HepG2 (cell line): Measurements from ENCODE around the gene CSNK1D. TPM values are rescaled to one million over a fixed set of nuclear protein-coding genes. Genes with fewer than 3 reads are reported as not detected.

ENCODE experiments used
- CEBPZ ChIP-seq: IDR thresholded peaks from 2 replicates; pipeline ENCODE4 v1.6.1; 2012; ENCODE audit warnings: low read length, improper control_type of control experiment
- ETV5 ChIP-seq: IDR thresholded peaks from 2 replicates; pipeline ENCODE4 v1.6.1; 2018; ENCODE audit warnings: missing biosample characterization, missing genetic modification reagents, inconsistent platforms, borderline replicate concordance
- PLSCR1 ChIP-seq: sonication (generic); formaldehyde crosslinking; IDR thresholded peaks from 2 replicates; pipeline ENCODE4 v1.5.0; 2020; ENCODE audit warnings: missing genetic modification reagents, mild to moderate bottlenecking, borderline replicate concordance
- POGZ ChIP-seq: sonication (generic); formaldehyde crosslinking; IDR thresholded peaks from 2 replicates; pipeline ENCODE4 v1.4.0; 2020; ENCODE audit warnings: mild to moderate bottlenecking, missing genetic modification reagents
- PRDM10 ChIP-seq: sonication (generic); formaldehyde crosslinking; IDR thresholded peaks from 2 replicates; pipeline ENCODE4 v1.4.0; 2020; ENCODE audit warnings: low read depth, missing genetic modification reagents
- RARA ChIP-seq: IDR thresholded peaks from 2 replicates; pipeline ENCODE4 v1.6.1; 2016; ENCODE audit warnings: missing genetic modification reagents, missing compliant biosample characterization
- RELA ChIP-seq: sonication (generic); formaldehyde crosslinking; IDR thresholded peaks from 2 replicates; pipeline ENCODE4 v1.4.0; 2020; ENCODE audit warnings: missing genetic modification reagents
- RNF219 ChIP-seq: sonication (generic); formaldehyde crosslinking; IDR thresholded peaks from 2 replicates; pipeline ENCODE4 v1.5.0; 2020; ENCODE audit warnings: mild to moderate bottlenecking, missing genetic modification reagents
- SALL1 ChIP-seq: sonication (generic); formaldehyde crosslinking; IDR thresholded peaks from 2 replicates; pipeline ENCODE4 v1.8.0; 2022; ENCODE audit warnings: mild to moderate bottlenecking, missing genetic modification reagents
- SMC3 ChIP-seq: IDR thresholded peaks from 2 replicates; pipeline ENCODE4 v1.6.1; 2011; ENCODE audit warnings: low read length, improper control_type of control experiment
- THYN1 ChIP-seq: sonication (generic); formaldehyde crosslinking; IDR thresholded peaks from 2 replicates; pipeline ENCODE4 v1.8.1; 2023; ENCODE audit warnings: low read depth, mild to moderate bottlenecking, moderate library complexity, missing genetic modification reagents, borderline replicate concordance
- ZFP1 ChIP-seq: IDR thresholded peaks from 2 replicates; pipeline ENCODE4 v1.6.1; 2016
- ZKSCAN8 ChIP-seq: IDR thresholded peaks from 2 replicates; pipeline ENCODE4 v1.6.1; 2016; ENCODE audit warnings: borderline replicate concordance, missing genetic modification reagents, missing compliant biosample characterization
- ZNF263 ChIP-seq: sonication (generic); formaldehyde crosslinking; IDR thresholded peaks from 2 replicates; pipeline ENCODE4 v1.4.0; 2020; ENCODE audit warnings: missing genetic modification reagents
- ZNF292 ChIP-seq: sonication (generic); formaldehyde crosslinking; IDR thresholded peaks from 2 replicates; pipeline ENCODE4 v1.8.1; 2022; ENCODE audit warnings: mild to moderate bottlenecking, low read depth, missing genetic modification reagents, borderline replicate concordance
- ZNF766 ChIP-seq: sonication (generic); formaldehyde crosslinking; IDR thresholded peaks from 2 replicates; pipeline ENCODE4 v1.5.0; 2020; ENCODE audit warnings: missing genetic modification reagents, borderline replicate concordance
- ZNF816 ChIP-seq: sonication (generic); formaldehyde crosslinking; IDR thresholded peaks from 2 replicates; pipeline ENCODE4 v1.8.0; 2022; ENCODE audit warnings: missing genetic modification reagents, mild to moderate bottlenecking, borderline replicate concordance
- polyA plus RNA-seq, 8 experiments: library from polyadenylated mRNA; depleted of rRNA in 3 of 8; stranded (reverse) in 7 of 8; unstranded in 1 of 8; fragments of >200 nt; fragmentation: Illumina TruSeq in 4 of 8; extraction: Trizol in 4 of 8; gene quantifications; 2 replicates each; pipeline versions ENCODE4 v1.2.1 to v1.2.3, GENCODE V29; 2011 to 2016; ENCODE audit warnings: low read depth in 4 of 8, missing spikeins in 1 of 8, mixed read lengths in 1 of 8; ENCODE audit not compliant: insufficient read depth in 1 of 8
- total RNA-seq, 5 experiments: library from RNA; depleted of rRNA; stranded (reverse); fragments of >200 nt; fragmentation: Illumina TruSeq; extraction: Trizol; gene quantifications; 2 replicates each; pipeline ENCODE4 v1.2.3, GENCODE V29; 2016; ENCODE audit warnings: low read depth in 1 of 5

CSNK1D gene
- total and polyA plus RNA-seq, 2 of the 13 experiments (the other 11 are each of a cell fraction or from before 2014, with no cell fraction given) = 31.5 to 128 TPM

GRCh38 chr17:82228842-82229697 lies 44.4 kb downstream of the CSNK1D start, which contains the start of gene SLC16A3 (continued):
- TF ChIP-seq ZNF816 (peak; percentile 94; the same call in 1 of the 2 replicates), ZFP1 (CRISPR knock-in tag) (no peak), PRDM10 (CRISPR knock-in tag) (no peak), ZKSCAN8 (no peak), PLSCR1 (no peak), CEBPZ (no peak), RARA (CRISPR knock-in tag) (no peak; the same call in 1 of the 2 replicates), SMC3 (no peak), ZNF263 (CRISPR knock-in tag) (peak; percentile 42), THYN1 (CRISPR knock-in tag) (no peak), ZNF292 (no peak), ETV5 (CRISPR knock-in tag) (no peak), POGZ (CRISPR knock-in tag) (no peak; the same call in 1 of the 2 replicates), RELA (CRISPR knock-in tag) (peak; percentile 46; the same call in 1 of the 2 replicates), RNF219 (CRISPR knock-in tag) (no peak; the same call in 1 of the 2 replicates), ZNF766 (CRISPR knock-in tag) (peak; percentile 85; the same call in 1 of the 2 replicates), SALL1 (CRISPR knock-in tag) (no peak)
